ENCODE data around the gene SPZ1.

GRCh38 chr5:80302636-80303035 lies 17.2 kb upstream of the SPZ1 start:
- TF ChIP-seq EZH2 (IDR thresholded peaks at IDR 0.05; ENCODE audit: low read length, missing control alignments) (no peak), CTCF (conservative IDR thresholded peaks at IDR 0.05 in 1 of 2, IDR thresholded peaks at IDR 0.05 in 1 of 2; ENCODE audit: low read depth in 1 of 2, low read length in 2 of 2) (no peak)
